Amniotic stem cell (primary cell): ENCODE data around the gene ORC3.
"Not testable (repeated sequence)": the region's sequence is repeated elsewhere in the genome, so short reads cannot be mapped to it uniquely, and the experiment has no call there.

Experiments
- DNase-seq: peaks from one replicate; lab custom pipeline; 2025; lab: John Stamatoyannopoulos, UW

ORC3 gene

DNA sequence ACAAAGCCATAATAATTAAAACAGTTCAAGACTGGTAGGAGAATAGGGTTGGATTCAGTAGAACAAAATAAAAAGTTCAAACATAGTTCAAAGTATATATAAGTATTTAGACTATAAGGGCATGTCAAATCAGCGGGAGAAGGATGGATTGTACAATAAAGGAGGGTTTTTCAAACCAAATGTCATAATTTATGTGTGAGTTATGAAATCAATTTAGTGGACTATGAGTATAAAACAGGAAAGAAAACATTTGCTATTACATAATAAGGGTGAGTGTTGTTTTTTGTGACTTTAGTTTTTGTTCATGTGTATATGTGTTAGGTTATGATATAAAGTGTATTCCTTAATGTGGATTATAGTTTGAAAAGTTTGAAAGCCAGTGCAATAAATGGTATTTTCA, 10.6 kb downstream of the ORC3 start:
- no peak for DNase-seq

DNA sequence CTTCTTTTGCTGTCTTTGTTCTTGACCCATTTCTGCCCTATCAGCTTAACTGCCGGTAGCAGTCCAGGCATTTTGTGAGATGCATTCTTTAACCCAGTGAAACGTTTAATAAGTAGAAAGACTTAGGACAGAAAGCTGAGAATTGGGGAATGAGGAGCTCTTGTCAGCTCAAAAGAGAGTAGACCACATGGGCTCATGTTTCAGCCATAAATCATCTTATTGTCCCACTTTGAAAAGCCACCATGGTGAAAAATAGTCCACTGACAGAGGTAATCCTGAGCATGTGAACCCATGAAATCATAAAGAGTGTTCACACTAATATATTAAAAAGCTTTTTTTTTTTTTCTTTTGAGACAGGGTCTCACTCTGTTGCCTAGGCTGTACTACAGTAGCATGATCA, 16.3 kb downstream of the ORC3 start:
- no peak for DNase-seq

DNA sequence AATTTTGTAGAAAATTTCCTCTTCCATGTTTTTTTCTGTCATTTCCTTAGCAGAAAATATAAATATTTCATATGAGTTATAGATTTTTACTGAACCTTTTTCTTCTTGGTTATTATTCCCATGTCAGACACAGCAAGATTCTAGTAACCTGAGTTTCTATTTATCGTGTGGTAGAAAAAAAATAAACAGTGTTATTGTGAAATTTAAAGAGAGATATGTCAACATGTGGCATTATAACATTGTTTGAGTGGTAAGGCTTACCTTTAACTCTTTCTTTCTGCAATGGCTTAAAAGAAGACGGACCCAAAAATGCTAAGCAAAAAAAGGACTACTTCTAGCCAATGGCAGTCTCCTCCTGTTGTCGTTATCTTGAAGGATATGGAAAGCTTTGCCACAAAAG, 18.9 kb downstream of the ORC3 start:
- DNase-seq: no peak

DNA sequence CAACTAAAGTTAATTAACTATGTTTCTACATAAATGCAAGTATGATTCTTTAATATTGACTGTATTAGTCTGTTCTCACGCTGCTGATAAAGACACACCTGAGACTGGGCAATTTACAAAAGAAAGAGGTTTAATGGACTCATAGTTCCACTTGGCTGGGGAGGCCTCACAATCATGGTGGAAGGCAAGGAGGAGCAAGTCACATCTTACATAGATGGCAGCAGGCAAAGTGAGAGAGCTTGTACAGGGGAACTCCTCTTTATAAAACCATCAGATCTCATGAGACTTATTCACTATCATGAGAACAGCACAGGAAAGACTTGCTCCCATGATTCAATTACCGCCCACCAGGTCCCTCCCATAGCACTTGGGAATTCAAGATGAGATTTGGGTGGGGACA, 23.1 kb downstream of the ORC3 start:
- DNase-seq: not testable (repeated sequence)

DNA sequence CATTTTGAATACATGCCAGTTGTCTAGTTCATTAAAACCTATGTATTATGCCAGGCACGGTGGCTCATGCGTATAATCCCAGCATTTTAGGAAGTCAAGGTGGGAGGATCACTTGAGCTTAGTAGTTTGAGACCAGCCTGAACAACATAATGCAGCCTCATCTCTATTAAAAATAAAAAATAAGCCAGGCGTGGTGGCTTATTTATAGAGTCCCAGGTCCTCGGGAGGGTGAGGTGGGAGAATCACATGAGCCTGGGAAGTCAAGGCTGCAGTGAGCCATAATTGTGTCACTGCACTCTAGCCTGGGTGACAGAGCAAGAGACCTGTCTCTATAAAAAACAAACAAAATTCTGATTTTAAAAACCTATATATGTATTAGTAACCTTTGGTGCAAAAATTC, 27.5 kb downstream of the ORC3 start:
- no peak for DNase-seq

DNA sequence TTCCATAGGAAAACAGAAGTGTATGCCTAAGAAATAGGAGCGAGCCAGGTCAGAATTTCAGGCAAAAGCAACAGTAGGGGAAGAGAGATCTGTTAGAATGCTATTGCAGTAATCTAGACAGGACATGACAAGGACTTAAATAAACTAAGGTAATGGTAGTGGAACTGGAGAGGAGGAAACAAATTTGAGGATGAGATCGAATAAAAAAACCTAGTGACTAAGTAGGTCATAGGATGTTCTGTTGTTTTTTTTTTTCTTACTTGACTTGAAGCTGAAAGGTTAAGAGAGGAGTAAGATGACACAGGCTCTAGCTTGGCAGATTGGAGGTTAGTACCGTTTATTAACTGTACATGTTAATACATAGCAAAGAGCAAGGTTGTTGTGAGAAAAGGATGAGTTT, 28.6 kb downstream of the ORC3 start:
- DNase-seq: no peak

DNA sequence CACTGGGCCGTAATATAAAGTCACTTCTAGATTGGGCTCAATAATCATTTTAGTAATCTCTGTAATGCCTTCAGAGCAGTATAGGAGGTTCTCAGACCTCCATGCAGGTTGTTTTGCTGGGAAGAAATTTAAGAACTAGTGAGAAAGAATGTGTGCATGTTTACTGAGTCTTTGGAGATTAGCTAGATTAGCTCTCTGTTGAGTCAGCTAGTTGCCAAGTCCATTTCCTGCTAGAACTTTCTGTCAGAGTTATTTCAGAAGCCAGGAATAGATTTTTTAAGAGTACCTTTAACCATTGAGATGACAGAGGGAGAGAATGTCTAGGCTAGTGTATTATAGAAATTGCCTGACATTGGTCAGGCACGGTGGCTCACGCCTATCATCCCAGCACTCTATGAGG, 33.3 kb downstream of the ORC3 start:
- DNase-seq: no peak

DNA sequence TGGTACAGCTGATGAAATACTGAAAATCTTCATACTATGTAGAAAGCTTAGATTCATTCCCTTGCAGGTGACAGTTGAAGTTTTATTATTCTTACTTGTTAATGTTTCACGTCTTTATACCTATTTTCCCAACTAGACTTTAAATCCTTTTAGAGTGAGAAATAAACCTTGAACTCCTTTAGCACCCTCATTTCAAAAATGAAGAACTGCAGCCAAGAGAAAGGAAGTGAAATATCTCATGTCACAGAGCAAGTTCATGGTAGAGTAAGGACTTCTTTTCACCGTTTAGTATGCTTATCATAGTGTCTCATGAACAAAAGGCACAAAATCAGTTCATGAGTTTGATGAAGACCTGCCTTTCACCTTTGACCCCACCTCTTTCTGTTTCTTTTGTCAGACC, 38.5 kb downstream of the ORC3 start:
- no peak for DNase-seq

DNA sequence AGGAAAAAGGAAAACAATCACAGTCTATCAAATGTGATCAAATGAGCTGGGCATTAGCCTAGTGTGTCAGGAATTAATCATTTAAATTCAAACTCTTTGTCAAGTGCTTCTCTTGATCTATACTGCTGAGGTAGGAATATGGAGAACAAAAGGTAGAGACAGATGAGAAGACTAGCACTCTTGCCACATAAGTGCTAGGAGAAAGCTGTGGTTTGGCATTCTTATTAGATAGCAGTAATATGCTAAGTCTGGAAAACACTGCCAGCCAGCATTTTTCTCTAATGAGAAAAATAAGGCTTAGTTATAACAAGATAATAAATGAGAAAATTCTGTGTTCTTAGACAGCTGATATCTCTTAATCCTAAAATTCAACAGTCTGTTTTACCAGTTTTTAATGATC, 38.9 kb downstream of the ORC3 start:
- DNase-seq: no peak

DNA sequence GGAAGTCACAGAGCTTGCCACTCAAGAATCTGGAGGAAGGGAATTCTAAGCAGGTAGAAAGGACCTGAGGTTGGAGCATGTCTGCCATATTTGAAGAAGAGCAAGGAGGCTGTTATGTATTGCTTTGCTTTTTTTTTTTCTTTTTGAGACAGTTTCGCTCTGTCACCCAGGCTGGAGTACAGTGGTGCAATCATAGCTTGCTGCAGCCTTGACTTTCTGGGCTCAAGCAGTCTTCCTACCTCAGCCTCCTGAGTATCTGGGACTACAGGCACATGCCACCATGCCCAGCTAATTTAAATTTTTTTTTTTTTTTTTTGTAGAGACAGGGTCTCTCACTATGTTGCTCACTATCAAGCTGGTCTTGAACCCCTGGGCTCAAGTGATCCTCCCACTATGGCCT, 40.8 kb downstream of the ORC3 start:
- DNase-seq: no peak

DNA sequence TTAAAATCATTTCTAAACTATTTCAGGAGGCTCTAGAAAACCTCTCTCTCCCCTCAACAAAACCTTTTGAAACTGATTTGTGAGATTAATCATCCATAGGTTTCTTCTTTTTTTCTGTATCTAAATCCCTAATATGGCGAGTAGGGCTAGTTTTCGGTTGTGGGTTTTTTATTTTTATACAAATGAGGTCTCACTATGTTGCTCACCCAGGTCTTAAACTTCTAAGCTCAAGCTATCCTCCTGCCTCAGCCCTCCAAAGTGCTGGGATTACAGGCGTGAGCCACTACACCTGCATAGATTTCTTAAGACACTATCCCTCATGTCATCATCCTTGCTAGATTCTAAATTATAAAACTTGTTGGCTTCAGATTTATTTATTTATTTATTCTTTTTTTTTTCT, 43.9 kb downstream of the ORC3 start:
- DNase-seq: no peak

DNA sequence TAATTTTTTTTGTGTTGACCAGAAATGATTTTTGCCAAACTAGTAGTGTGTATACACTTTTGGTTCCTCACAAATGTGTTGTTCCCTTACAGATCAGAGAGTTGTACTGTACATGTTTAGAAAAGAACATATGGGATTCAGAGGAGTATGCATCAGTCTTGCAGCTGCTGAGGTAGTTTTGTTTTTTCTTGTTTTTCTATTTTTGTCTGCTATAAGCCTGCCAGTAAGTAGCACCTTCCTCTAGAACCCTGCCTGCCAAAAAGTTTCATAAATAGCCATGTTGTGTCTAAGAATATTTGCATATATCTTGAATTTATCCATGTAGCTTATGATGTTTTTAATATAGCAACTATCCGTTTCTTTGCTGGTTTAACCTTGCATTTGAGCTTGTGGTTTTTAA, 46.4 kb downstream of the ORC3 start:
- no peak for DNase-seq

DNA sequence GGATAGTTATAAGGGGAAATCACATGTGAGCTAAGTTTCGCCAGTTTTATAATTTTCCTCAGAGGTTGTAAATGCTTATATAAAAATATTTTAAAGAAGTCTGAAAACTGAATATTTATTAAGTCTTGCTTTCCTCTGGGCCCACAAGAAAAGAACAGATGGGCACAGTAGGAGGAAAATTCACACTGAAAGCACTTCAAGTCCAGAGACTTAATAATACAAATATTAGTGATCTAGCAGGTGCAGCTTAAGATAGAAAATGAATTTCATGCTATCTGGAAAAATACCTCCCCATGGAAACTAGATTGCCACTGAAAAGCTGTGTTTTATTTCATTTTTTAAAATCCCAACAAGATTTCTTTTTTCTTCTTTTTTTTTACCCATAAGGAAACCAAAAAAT, 47.2 kb downstream of the ORC3 start:
- no peak for DNase-seq

DNA sequence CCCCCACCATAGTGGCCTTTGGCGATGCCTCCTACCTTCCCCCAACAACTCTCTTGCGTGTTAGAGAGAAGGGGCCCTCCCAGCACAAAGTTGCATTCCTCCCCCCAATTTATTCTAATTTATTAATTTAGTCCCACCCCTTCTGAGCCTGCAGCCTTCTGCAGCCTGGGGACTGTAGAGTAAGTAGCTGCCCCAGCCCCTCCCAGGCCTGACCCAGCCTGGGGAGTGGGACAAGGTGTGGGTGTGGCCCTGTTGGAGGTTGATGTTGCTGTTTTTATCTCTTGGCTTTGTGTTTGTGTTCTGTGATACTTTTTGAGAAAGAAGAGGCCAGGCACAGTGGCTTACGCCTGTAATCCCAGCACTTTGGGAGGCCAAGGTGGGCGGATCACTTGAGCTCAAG, 49.4 kb downstream of the ORC3 start:
- DNase-seq: no peak

DNA sequence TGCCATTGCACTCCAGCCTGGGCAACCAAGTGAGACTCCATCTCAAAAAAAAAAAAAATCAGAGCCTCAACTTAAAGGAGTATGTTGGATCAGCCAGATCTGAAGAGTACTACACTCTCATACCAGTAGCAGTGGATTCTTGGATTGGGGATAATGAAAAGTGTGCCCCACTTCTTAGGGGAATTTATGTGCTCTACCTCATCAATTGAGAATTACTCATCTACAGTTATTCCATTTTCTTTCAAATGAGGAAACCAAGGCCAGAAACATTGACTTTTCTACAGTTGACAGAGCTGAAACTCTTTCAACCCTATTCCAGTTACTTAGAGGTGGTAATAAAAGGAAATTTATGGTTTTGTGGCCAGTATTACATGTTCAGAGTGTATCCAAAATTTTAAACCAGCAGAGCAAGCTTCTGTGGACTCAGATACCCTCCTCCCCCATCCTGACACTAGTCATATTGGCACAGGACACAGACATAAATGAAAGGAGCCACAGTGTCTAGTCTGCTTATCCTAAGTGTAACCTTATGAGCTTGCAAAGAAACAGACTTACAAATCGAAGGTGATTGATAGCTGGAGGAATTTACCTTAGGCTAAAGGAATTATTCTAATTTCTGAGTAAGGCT, 51.2 kb downstream of the ORC3 start:
- DNase-seq: no peak

DNA sequence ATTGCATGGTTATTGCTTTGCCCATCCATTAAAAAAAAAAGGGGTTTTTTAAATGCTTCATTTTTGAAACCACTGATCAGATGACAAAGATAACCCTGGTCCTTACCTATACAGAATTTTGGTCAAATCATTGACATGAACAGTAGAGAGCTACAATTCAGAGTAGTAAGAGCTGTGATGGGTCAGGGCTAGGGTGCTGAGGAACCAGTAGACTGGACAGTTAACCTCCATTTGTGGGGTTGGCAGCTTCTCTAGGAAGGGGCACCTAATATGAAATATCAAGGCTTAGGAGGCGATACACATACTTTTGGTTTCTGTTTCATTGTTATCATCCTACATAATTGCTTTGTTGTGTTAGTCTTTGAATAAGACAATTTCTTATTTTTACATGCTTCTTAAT, 55.1 kb downstream of the ORC3 start:
- no peak for DNase-seq

DNA sequence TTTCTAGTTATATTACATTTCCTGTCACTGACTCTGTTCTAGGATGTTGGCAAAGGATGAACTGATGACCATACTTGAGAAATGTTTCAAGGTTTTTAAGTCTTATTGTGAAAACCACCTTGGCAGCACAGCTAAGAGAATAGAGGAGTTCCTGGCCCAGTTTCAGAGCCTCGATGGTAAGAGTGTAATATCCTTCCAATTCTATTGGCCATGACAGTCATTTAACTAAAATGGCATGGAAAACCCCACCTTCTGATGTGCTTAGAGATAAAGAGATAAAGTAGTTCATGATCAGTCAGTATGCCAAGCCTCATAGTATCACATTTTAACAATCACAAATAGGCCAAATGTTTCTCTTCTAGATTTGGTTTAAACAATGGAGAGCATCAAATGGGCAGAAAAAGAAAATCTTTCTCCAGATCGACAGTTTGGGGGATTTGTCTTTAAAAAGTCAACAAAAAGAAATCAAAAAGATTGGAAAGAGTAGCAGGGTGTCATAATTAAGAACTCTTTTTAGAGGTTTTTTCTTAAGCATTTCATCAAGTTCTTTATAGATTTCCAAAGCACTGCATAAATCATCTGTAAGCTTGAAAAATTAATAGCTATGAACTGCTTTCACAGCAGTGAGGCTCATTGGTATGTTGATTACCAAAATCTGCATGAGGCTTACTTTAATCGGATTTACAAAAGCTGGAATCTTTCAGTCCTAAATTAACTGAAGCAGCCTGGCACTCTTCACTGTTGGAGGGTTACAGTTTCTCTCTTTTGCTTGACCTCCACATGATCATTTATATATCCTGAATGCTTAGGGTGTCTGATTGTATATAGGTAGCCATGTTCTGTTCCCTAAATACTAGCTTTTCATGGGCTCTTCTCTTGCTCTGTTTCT, 63.4 kb downstream of the ORC3 start:
- DNase-seq: no peak

DNA sequence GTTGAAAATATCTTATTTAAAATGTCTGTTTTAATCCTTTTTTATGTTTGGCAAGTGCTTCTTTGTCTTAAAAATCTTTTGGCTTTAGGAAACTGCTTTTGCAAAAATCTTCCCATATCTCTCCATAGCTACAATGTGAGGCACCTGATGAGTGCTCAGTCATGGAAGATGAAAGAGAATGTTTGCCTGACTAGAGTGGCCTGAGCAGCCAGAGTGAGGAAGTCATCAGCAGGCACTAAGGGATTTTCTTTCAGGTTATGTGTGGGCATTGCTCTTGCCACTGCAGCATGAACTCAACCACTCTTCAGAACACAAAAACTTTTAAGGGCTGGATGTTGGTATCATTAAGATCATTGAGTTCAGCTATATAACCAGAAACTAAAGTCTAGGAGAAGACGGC, 64.2 kb downstream of the ORC3 start:
- DNase-seq: no peak

DNA sequence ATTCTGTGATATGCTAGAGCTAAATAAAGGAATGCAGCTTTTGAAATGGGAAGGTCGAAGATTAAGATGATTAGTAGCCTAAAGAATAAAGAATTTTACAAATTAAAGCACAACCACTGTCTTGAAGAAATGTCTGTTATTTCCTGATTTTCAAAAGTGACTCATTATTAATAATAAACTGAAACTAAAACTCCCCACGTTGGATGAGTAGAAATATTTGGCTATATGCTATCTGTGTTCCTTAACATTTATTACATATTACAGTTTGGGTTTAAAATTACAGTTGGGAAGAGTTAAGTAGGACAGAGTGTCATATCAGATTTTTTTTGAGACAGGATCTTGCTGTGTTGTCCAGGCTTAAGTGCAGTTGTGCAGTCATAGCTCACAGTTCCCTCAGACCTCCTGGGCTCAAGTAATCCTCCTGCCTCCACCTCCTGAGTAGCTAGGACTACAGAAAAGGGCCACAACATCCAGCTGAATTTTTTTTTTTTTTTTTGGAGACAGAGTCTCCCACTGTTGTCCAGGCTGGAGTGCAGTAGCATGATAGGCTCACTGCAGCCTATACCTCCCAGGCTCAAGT, 65.0 kb downstream of the ORC3 start:
- DNase-seq: no peak

DNA sequence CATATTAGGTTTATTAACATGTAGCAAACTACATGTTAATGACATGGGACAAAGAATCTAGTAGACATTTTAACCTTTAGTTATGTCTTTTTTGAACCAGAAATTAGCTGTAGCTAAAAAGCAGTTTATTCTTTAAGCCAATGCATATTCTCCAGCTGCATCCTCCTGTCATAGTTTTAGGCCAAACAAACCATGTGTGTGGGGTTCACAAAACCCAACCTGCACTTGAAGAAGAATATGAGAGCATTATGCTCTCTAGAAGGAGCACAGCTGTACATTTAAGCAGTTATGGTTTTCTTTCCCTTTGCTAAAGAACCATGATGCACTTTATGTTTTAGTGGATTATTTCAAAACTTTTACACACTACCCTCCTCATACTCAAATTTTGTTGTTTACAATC, 65.9 kb downstream of the ORC3 start:
- no peak for DNase-seq

DNA sequence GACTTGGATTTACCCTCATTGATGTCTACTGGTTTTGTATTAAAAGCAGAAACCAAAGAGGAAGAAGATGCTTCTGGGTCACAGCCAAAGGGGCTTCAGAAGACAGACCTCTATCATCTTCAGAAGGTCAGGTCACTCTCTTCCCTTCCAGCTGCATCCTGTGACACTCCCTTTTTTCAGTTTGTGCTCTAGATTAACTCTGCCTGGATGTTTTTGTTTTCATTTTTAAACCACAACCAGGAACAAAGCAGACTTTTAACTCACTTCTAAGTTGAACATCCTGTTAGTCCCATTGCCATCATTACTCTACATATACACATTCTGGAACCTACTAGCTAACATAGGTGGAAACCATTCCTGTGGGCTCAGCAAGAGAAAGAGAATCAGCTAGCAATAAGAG, 66.9 kb downstream of the ORC3 start:
- DNase-seq: no peak

DNA sequence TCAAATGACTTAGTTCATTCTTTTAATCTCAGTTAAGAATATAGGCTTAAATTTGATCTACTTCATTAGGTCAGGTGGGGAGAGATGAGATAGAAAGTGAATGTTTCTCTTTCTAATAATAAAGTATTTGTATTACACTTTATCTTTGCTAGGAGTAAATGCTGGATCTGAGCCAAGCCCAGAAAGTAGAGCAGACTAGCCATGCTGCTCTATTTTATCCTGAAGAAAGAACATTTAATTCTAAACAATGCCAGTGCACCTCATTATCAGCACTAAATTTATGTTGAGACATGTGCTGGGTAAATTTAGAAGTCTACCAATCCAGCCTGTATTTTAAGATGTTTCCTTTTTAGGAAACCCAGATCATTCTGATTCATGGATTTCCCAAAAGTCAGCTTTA, 68.6 kb downstream of the ORC3 start:
- DNase-seq: no peak

DNA sequence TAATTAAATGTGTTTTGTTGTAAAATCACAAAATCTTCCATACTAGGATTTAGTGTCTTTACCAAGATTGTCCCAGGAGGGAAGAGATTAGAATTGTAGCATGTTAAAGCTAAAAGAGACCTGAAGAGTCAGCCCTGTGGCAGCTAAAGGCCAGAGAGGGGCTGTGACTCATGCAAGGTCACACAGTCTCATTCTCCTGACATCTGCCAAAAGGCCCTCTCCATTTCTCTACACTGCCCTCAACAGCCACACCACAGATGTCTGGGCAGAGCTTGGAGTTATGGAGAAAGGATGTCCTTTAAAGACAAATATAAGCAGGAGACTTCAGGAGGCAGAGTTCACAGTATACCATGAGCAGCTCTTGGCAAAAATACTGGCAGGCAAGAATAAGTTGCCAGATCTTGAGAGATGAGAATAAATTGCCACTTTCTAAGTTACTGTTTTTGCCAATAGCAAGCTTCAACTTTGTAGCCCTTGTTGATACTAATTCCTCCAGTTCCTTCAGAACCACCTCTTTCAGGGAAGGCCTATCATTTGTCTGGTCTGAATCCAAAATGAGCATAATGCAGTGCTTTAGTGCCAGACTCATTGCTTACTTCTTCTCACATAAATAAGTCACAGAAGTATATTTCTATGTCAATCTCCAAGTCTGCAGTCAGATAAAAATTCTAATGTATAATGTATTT, 70.4 kb downstream of the ORC3 start:
- DNase-seq: no peak
